Astrocyte of the spinal cord (primary cell): Measurements from ENCODE around the gene ASS1.

Experiments used
- DNase-seq: peaks from one replicate; pipeline ENCODE4 v3.0.0; 2011; ENCODE audit warnings: low read depth, low spot score
- H3K4me3 ChIP-seq: 2 replicates; pipeline ENCODE4 v1.5.1; 2011; ENCODE audit warnings: low read depth, mild to moderate bottlenecking, low read length, moderate library complexity
- in situ Hi-C: cut with HindIII; loops from 2 replicates; pipeline ENCODE4 v1.10.0; 2017; ENCODE audit warnings: low sequenced_read_pairs
- TF ChIP-seq, protein P1 (sequence below): IDR thresholded peaks from 2 replicates; pipeline ENCODE4 v1.5.1; 2012; ENCODE audit warnings: low read depth, mild to moderate bottlenecking, low read length, inconsistent platforms

The ASS1 gene

DNA sequence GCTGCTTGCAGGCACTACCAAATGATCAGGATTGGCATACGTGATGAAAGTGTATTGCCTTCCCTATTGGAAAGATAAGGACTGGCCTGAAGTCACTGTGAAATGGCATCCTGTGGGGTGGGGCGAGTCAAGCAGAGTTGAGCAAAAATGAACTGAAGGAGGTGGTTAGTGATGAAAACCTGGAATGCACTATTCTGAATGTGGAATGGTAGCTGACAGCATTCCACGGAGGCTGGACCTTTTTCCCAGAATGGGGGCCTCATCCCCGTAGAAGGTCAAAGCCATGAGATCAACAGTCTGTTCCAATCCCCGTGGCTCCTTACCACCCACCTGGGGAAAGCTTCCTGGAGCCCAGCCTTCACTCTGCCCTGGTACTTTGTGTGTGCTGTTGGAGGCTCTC is 37.7 kb downstream of the ASS1 start:
- TF ChIP-seq, protein P1, sequence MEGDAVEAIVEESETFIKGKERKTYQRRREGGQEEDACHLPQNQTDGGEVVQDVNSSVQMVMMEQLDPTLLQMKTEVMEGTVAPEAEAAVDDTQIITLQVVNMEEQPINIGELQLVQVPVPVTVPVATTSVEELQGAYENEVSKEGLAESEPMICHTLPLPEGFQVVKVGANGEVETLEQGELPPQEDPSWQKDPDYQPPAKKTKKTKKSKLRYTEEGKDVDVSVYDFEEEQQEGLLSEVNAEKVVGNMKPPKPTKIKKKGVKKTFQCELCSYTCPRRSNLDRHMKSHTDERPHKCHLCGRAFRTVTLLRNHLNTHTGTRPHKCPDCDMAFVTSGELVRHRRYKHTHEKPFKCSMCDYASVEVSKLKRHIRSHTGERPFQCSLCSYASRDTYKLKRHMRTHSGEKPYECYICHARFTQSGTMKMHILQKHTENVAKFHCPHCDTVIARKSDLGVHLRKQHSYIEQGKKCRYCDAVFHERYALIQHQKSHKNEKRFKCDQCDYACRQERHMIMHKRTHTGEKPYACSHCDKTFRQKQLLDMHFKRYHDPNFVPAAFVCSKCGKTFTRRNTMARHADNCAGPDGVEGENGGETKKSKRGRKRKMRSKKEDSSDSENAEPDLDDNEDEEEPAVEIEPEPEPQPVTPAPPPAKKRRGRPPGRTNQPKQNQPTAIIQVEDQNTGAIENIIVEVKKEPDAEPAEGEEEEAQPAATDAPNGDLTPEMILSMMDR: no peak
- no peak overlapping the region for H3K4me3 ChIP-seq
- in situ Hi-C loops: no loop called here
- DNase-seq: no peak

DNA sequence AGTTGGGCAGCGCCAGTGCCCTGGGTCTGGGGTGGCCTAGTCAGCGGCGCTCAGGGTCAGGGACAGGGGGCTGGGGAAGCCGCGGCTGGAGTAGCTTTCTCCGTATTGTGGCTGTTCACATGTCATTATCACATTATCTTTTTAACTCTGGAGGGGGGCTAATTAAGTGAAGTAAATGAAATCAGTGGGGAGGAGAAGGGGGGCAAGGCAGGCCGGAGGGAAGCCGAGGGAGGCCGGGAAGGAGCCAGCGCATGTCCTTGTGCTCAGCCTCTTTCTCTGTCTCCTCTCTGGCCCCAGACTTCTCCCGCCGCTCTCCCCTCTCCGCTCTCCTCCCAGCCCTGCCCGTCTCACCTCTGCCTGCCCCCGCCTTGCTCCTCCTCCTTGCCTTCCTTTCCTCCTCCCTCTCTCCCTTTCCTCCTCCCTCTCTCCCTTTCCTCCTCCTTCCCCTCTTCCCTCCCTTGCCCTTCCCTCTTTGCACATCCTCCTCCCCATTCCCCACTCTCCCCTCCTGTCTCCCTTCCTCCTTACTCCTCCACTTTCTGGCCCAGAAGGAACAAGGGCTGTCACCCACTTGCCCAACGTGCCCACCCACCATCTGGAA is 38.7 kb downstream of the ASS1 start:
- in situ Hi-C loops: no loop called here
- TF ChIP-seq, protein P1: no peak
- DNase-seq: no peak
- H3K4me3 ChIP-seq: no peak overlapping the region

DNA sequence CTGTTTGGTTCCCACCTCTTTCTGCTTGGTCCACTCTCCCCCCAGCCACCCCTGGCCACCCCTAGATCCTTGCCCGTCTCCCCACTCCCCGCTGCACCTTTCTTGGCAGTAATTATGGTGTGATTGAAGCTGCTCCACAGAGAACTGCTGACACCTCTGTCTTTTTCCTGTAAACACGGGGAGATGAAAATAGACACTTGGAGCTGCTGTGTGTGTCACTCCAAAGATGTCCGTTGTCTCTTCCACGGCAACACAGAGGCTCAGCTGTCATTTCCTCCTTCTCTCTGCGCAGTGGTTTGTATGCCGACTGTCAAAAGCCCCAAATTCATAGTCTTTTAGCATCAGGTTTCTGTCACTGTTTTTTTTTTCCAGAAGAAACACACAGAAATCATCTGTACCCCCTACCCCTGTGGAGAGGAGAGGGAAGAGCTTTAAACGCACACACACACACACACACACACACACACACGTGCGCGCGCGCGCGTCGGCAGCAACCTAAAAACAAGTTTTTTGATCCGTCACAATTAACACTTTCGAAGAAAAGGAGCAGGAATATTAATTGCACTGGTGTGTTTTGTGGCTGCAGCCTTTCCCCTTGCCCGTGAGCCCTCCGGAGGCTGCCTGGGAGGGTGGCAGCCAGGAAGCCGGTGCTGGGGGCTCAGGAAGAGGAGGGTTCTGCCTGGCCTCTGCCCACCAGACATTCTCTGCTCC is 39.8 kb downstream of the ASS1 start:
- DNase-seq: no peak
- in situ Hi-C loops: no loop called here
- TF ChIP-seq, protein P1: no peak
- H3K4me3 ChIP-seq: no peak overlapping the region

DNA sequence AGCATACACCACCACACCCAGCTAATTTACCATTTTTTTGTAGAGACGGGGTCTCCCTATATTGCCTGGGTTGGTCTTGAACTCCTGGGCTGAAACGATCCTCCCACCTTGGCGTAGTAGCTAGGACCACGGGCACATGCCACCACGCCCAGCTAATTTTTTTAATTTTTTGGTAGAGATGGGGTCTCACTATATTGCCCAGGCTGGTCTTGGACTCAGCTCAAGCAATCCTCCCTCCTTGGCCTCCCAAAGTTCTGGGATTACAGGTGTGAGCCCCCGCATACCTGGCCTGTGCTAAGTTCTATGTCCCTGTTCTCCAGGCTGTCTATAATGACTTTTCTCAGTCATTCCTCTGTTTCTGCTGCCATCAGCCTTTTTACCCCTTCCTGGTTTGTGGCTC is 41.3 kb downstream of the ASS1 start:
- DNase-seq: no peak
- in situ Hi-C loops: no loop called here
- H3K4me3 ChIP-seq: no peak overlapping the region
- TF ChIP-seq, protein P1: no peak

DNA sequence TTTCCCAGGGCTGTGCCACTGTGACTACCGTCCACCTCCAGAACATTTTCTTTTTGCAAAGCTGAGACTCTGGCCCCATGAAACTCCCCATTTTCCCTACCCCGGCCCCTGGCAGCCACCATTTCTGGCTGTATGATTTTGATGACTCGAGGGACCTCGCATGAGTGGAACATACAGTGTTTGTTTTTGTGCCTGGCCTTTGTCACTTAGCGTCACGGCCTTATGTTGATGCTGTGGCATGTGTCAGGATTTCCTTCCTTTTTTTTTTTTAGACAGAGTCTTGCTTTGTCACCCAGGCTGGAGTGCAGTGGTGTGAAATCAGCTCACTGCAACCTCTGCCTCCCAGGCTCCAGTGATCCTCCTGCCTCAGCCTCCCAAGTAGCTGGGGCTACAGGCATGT is 42.7 kb downstream of the ASS1 start:
- H3K4me3 ChIP-seq: no peak overlapping the region
- in situ Hi-C loops: no loop called here
- no peak for DNase-seq
- TF ChIP-seq, protein P1: no peak

DNA sequence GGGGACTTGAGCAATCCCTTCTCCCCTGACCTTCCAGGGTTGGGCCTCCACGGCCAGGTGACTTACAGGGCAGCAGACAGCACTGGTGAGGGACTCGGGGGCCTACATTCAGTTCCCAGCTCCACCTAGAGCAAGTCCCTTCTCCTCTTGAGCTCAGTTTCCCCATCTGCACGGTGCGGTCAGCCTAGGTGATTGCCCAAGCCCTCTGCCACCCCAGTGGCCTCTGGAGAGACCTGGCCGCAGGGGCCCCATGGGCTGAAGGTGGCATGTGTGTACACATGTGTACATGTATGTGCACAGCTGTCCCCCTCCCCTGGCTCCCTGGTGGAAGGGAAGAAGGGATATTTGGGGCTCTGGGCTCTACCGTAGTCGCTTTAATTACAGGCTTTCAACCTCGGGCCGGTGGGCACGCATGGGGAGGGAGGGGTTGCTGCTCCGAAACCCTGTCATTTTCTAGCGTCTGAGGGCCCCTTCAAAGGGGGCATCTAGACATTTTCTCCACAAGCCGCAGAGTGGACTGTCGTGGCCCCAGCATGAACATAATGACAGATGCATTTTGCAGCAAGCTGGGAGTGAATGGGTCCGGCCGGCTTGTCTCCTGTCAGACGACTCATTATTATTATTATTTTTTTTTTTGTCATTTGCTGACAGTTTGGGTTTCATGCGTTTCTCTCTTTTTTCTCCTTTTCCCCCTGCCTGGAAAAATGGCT is 44.0 kb downstream of the ASS1 start:
- in situ Hi-C loops: no loop called here
- no peak for DNase-seq
- TF ChIP-seq, protein P1: no peak
- no peak overlapping the region for H3K4me3 ChIP-seq
